H1 (cell line): ENCODE results near the gene DIP2C. TPM values are rescaled to one million over a fixed set of nuclear protein-coding genes. Genes with fewer than 3 reads are reported as not detected.

Source experiments
- CTCF ChIA-PET: fragments of 300-600 bp; sonication (Branson Sonifier 250); formaldehyde crosslinking; loops from one replicate; lab custom pipeline; 2021; ENCODE audit not compliant: partially characterized antibody; lab: Charles Lee
- POLR2A ChIA-PET: fragments of 300-600 bp; sonication (Branson Sonifier 250); formaldehyde crosslinking; loops from one replicate; lab custom pipeline; 2021; ENCODE audit warnings: inconsistent platforms; ENCODE audit not compliant: partially characterized antibody; lab: Charles Lee
- DNase-seq, 2 experiments: peaks; one replicate each; pipeline versions ENCODE4 v3.0.0 to v3.0.0-alpha.2; 2010 to 2022; ENCODE audit warnings: low spot score in 2 of 2, low read depth in 1 of 2, mixed read lengths in 1 of 2
- FAIRE-seq: peaks from 2 replicates; lab custom pipeline; 2011; peaks lifted over from hg19 to GRCh38; lab: Jason Lieb, UNC
- H2AFZ ChIP-seq: 2 replicates; pipeline ENCODE4 v1.8.1; 2012; ENCODE audit warnings: low read length, inconsistent platforms
- H2AK5ac ChIP-seq: 2 replicates; pipeline ENCODE4 v1.6.1; 2013; ENCODE audit warnings: low read depth, low read length
- H2BK120ac ChIP-seq: replicated peaks from 2 replicates; pipeline ENCODE3; 2013; ENCODE audit warnings: low read depth, low read length, inconsistent platforms
- H2BK12ac ChIP-seq: 2 replicates; pipeline ENCODE4 v1.6.1; 2013; ENCODE audit warnings: low read depth, low read length
- H2BK15ac ChIP-seq: 2 replicates; pipeline ENCODE4 v1.6.1; 2013; ENCODE audit warnings: low read length
- H2BK20ac ChIP-seq: 2 replicates; pipeline ENCODE4 v1.6.1; 2013; ENCODE audit warnings: low read length
- H2BK5ac ChIP-seq: 2 replicates; pipeline ENCODE4 v1.6.1; 2013; ENCODE audit warnings: low read depth, low read length
- H3K14ac ChIP-seq: 2 replicates; pipeline ENCODE4 v1.6.1; 2013; ENCODE audit warnings: inconsistent platforms; ENCODE audit not compliant: insufficient read length
- H3K18ac ChIP-seq: 2 replicates; pipeline ENCODE4 v1.6.1; 2013; ENCODE audit warnings: low read length; ENCODE audit errors: extremely low read depth
- H3K23ac ChIP-seq: 2 replicates; pipeline ENCODE4 v1.6.1; 2013; ENCODE audit warnings: inconsistent platforms; ENCODE audit not compliant: insufficient read length
- H3K23me2 ChIP-seq: 2 replicates; pipeline ENCODE4 v1.6.1; 2013; ENCODE audit warnings: low read depth, low read length
- H3K27ac ChIP-seq: 2 replicates; pipeline ENCODE4 v1.6.1; 2011; ENCODE audit warnings: low read depth, low read length, inconsistent platforms
- H3K27me3 ChIP-seq, 4 experiments: replicated peaks in 1 of 4; 1 replicate in 1 of 4; 2 replicates in 3 of 4; pipeline versions ENCODE4 v1.6.1 to v1.8.1; 2011 to 2013; ENCODE audit warnings: low read length in 3 of 4, mild to moderate bottlenecking in 3 of 4, inconsistent platforms in 2 of 4, mixed read lengths in 2 of 4, moderate library complexity in 1 of 4; ENCODE audit not compliant: control insufficient read depth in 3 of 4, insufficient read depth in 3 of 4; ENCODE audit errors: extremely low read depth in 1 of 4
- H3K36me3 ChIP-seq, 4 experiments: 2 replicates each; pipeline versions ENCODE4 v1.6.1 to v1.8.1; 2011 to 2013; ENCODE audit warnings: mild to moderate bottlenecking in 4 of 4, low read length in 3 of 4, moderate library complexity in 2 of 4, control low read depth in 1 of 4, inconsistent platforms in 1 of 4; ENCODE audit not compliant: insufficient read depth in 4 of 4, control insufficient read depth in 2 of 4
- H3K4ac ChIP-seq: replicated peaks from 2 replicates; pipeline ENCODE3; 2013; ENCODE audit warnings: low read length, low read depth, mixed read lengths, inconsistent platforms; ENCODE audit not compliant: insufficient read length
- H3K4me1 ChIP-seq, 4 experiments: replicated peaks in 1 of 4; 1 replicate in 1 of 4; 2 replicates in 3 of 4; pipeline versions ENCODE4 v1.6.1 to v1.8.1; 2011 to 2013; ENCODE audit warnings: low read length in 3 of 4, inconsistent platforms in 2 of 4, mixed read lengths in 1 of 4; ENCODE audit not compliant: insufficient read depth in 4 of 4, control insufficient read depth in 3 of 4
- H3K4me2 ChIP-seq, 2 experiments: 2 replicates each; pipeline versions ENCODE4 v1.6.1 to v1.8.1; 2011 to 2013; ENCODE audit warnings: low read depth in 2 of 2, low read length in 2 of 2, control low read depth in 1 of 2, inconsistent platforms in 1 of 2, mild to moderate bottlenecking in 1 of 2; ENCODE audit not compliant: insufficient read depth in 1 of 2
- H3K4me3 ChIP-seq, 4 experiments: fragments of 200-600, 300-600 bp in 1 of 4; sonication (generic), shearing (Covaris generic), sonication (Bioruptor Twin) in 1 of 4; 2 replicates each; pipeline versions ENCODE4 v1.5.1 to v1.8.1; 2011 to 2016; ENCODE audit warnings: low read length in 4 of 4, low read depth in 3 of 4, control low read depth in 2 of 4, inconsistent platforms in 2 of 4, mild to moderate bottlenecking in 2 of 4, mixed read lengths in 1 of 4, moderate library complexity in 1 of 4; ENCODE audit not compliant: insufficient read depth in 2 of 4; ENCODE audit errors: extremely low read depth in 1 of 4
- H3K56ac ChIP-seq: replicated peaks from 2 replicates; pipeline ENCODE3; 2013; ENCODE audit warnings: low read depth, mild to moderate bottlenecking, mixed read lengths, low read length, inconsistent platforms; ENCODE audit not compliant: insufficient read length
- H3K79me1 ChIP-seq: 2 replicates; pipeline ENCODE4 v1.6.1; 2013; ENCODE audit warnings: low read depth, low read length, control low read depth
- H3K79me2 ChIP-seq, 2 experiments: 2 replicates each; pipeline versions ENCODE4 v1.6.1 to v1.8.1; 2012 to 2013; ENCODE audit warnings: low read length in 2 of 2, mild to moderate bottlenecking in 2 of 2, inconsistent platforms in 1 of 2; ENCODE audit not compliant: insufficient read depth in 2 of 2, control insufficient read depth in 1 of 2
- H3K9ac ChIP-seq, 4 experiments: replicated peaks in 1 of 4; 1 replicate in 1 of 4; 2 replicates in 3 of 4; pipeline versions ENCODE4 v1.6.1 to v1.8.1; 2011 to 2013; ENCODE audit warnings: low read depth in 3 of 4, low read length in 3 of 4, control low read depth in 2 of 4, mild to moderate bottlenecking in 2 of 4, moderate library complexity in 2 of 4, inconsistent platforms in 1 of 4; ENCODE audit errors: extremely low read depth in 1 of 4
- H3K9me3 ChIP-seq, 2 experiments: 2 replicates each; pipeline versions ENCODE4 v1.6.1 to v1.8.1; 2012 to 2013; ENCODE audit warnings: mild to moderate bottlenecking in 2 of 2, moderate library complexity in 2 of 2, control low read depth in 1 of 2, inconsistent platforms in 1 of 2, low read depth in 1 of 2, low read length in 1 of 2, mixed read lengths in 1 of 2; ENCODE audit not compliant: insufficient read depth in 2 of 2
- H4K20me1 ChIP-seq, 2 experiments: replicated peaks in 1 of 2; 2 replicates each; pipeline versions ENCODE3 to v1.8.1; 2011 to 2013; ENCODE audit warnings: inconsistent platforms in 2 of 2, low read length in 2 of 2, mild to moderate bottlenecking in 1 of 2; ENCODE audit not compliant: insufficient read depth in 2 of 2, control insufficient read depth in 1 of 2
- H4K5ac ChIP-seq: 2 replicates; pipeline ENCODE4 v1.6.1; 2013; ENCODE audit warnings: low read length, low read depth, mixed read lengths, inconsistent platforms; ENCODE audit not compliant: insufficient read length
- H4K8ac ChIP-seq: 2 replicates; pipeline ENCODE4 v1.8.0; 2013; ENCODE audit warnings: mild to moderate bottlenecking, moderate library complexity, low read length, inconsistent platforms; ENCODE audit not compliant: insufficient read depth; ENCODE audit errors: extremely low read depth
- H4K91ac ChIP-seq: replicated peaks from 2 replicates; pipeline ENCODE3; 2013; ENCODE audit warnings: low read length, mixed read lengths, inconsistent platforms; ENCODE audit not compliant: insufficient read length
- CBX5 ChIP-seq: fragments of 300-800, 300-1000 bp; sonication (generic); IDR thresholded peaks from 2 replicates; pipeline ENCODE4 v1.7.1; 2016; ENCODE audit warnings: antibody characterized with exemption, low read length, low read depth
- KDM1A ChIP-seq: fragments of 200-600, 300-600 bp; sonication (generic); IDR thresholded peaks from 2 replicates; pipeline ENCODE4 v1.7.1; 2016; ENCODE audit warnings: mild to moderate bottlenecking, low read length, borderline replicate concordance
- POU5F1 ChIP-seq: IDR thresholded peaks from 2 replicates; pipeline ENCODE4 v1.6.1; 2011; ENCODE audit warnings: low read depth, mild to moderate bottlenecking, low read length, moderate library complexity
- SP4 ChIP-seq: IDR thresholded peaks from 2 replicates; pipeline ENCODE4 v1.6.1; 2012; ENCODE audit warnings: low read length, inconsistent platforms
- ZNF274 ChIP-seq: IDR thresholded peaks from 2 replicates; pipeline ENCODE4 v1.7.0; 2012; ENCODE audit warnings: low read length, borderline replicate concordance; ENCODE audit errors: extremely low read depth
- WGBS, 2 experiments: shearing (Covaris generic) in 1 of 2; methylation state at CpG; one replicate each; pipeline versions ENCODE4 v1.1.6 to v1.1.7; 2013 to 2015; ENCODE audit warnings: low lambda C conversion rate in 2 of 2, mixed read lengths in 2 of 2, inconsistent platforms in 1 of 2, low coverage in 1 of 2, missing lambda C conversion rate in 1 of 2; ENCODE audit not compliant: insufficient replicate concordance in 2 of 2, insufficient coverage in 1 of 2, insufficient read length in 1 of 2; ENCODE audit errors: extremely low coverage in 1 of 2, missing lambda C conversion rate in 1 of 2; 5-methylcytosine and 5-hydroxymethylcytosine counted together
- polyA plus RNA-seq, 7 experiments: library from polyadenylated mRNA; depleted of rRNA in 3 of 7; stranded (reverse) in 5 of 7; unstranded in 2 of 7; fragments of >200 nt in 5 of 7; fragments of 200-250 nt in 2 of 7; gene quantifications; 1 replicate in 5 of 7; 2 replicates in 1 of 7; 4 replicates in 1 of 7; pipeline versions ENCODE4 v1.2.1 to v1.2.3, GENCODE V29; 2011 to 2013; ENCODE audit warnings: missing spikeins in 2 of 7, mixed read lengths in 2 of 7
- total RNA-seq: library from RNA; stranded (reverse); fragmentation: NEBNext Ultra II Directional; extraction: Animal tissue kit (Norgen Biotek cat#: 25700); gene quantifications from 2 replicates; pipeline ENCODE4 v1.2.1, GENCODE V29; 2021

Gene DIP2C
- total and polyA plus RNA-seq, 2 of the 8 experiments (the other 6 are each of a cell fraction or from before 2014, with no cell fraction given), result 3.8 to 9.3 TPM

- no peak for DNase-seq
- H3K27ac ChIP-seq, result no peak overlapping the region
- no peak for FAIRE-seq
- no peak overlapping the region for H3K56ac ChIP-seq
- H4K91ac ChIP-seq, result no peak overlapping the region
- H3K14ac ChIP-seq, result no peak overlapping the region
- H3K9ac ChIP-seq, result no peak overlapping the region
- no peak overlapping the region for H4K8ac ChIP-seq
- H4K5ac ChIP-seq, result no peak overlapping the region
- no peak overlapping the region for H3K4ac ChIP-seq
- no peaks in the 10 kb centered on the region for H3K79me2 ChIP-seq
- no peak overlapping the region for H2BK12ac ChIP-seq
- H3K4me2 ChIP-seq, result no peak overlapping the region
- H3K79me1 ChIP-seq, result no peaks in the 10 kb centered on the region
- H4K20me1 ChIP-seq, result no peaks in the 10 kb centered on the region
- no peaks in the 10 kb centered on the region for H3K9me3 ChIP-seq
- no peak overlapping the region for H3K4me3 ChIP-seq
- no peak overlapping the region for H2BK5ac ChIP-seq
- POLR2A ChIA-PET, result no interaction called here
- CTCF ChIA-PET, result interaction anchor here (0.8 to 3.0 kb wide), 7 partner anchors 9 to 518 kb away, joined by 3 to 10 read pairs (median 4); no protein-coding TSS in a partner anchor
- no peak overlapping the region for H3K23ac ChIP-seq
- H3K18ac ChIP-seq, result no peak overlapping the region
- H3K23me2 ChIP-seq, result no peaks in the 10 kb centered on the region
- 90% methylated on average over 3 of the region's 3 CpGs; no CpG with 5 or more reads in 1 of the 2 experiments for WGBS, 2 experiments
- no peak overlapping the region for H2BK120ac ChIP-seq
- TF ChIP-seq CBX5, result no peak
- no peak for TF ChIP-seq ZNF274
- TF ChIP-seq SP4, result no peak
- no peak for TF ChIP-seq KDM1A
- TF ChIP-seq POU5F1, result no peak
- H2BK20ac ChIP-seq, result no peak overlapping the region
- H3K4me1 ChIP-seq, result peaks cover 0 to 5% (median 3%) of the 10 kb centered on the region in 4 experiments; a peak in 3 of 7 replicates
- H3K27me3 ChIP-seq, result no peaks in the 10 kb centered on the region; a peak in 1 of 7 replicates
- H3K36me3 ChIP-seq, result no peaks in the 10 kb centered on the region
- no peak overlapping the region for H2AK5ac ChIP-seq
- H2AFZ ChIP-seq, result no peak overlapping the region
- no peak overlapping the region for H2BK15ac ChIP-seq
Observed at GRCh38 chr10:271201-271600, 418.3 kb downstream of the DIP2C start.
